ENCODE results near the gene PIM1.
A peak's percentile ranks its signal among the peaks of the same experiment; 100 is the strongest.

Gene PIM1

GRCh38 chr6:37137201-37138090 is 32.5 kb upstream of the PIM1 start:
- DNase-seq (ENCODE audit: low spot score) (peak; percentile 89), FAIRE-seq (no peak)

- DNase-seq (ENCODE audit: low spot score) (no peak), FAIRE-seq (no peak)
These were observed 31.1 kb upstream of the PIM1 start for GRCh38 chr6:37138856-37139229.

GRCh38 chr6:37139230-37139962 is 30.6 kb upstream of the PIM1 start:
- FAIRE-seq (no peak), DNase-seq (ENCODE audit: low spot score) (no peak)

- FAIRE-seq (no peak), DNase-seq (ENCODE audit: low spot score) (no peak)
These were observed 29.8 kb upstream of the PIM1 start for GRCh38 chr6:37140145-37140544.

GRCh38 chr6:37141281-37142049 is 28.5 kb upstream of the PIM1 start:
- no peak for DNase-seq (ENCODE audit: low spot score)

GRCh38 chr6:37142050-37142614 is 27.8 kb upstream of the PIM1 start:
- DNase-seq (ENCODE audit: low spot score) (no peak), FAIRE-seq (no peak)

More at GRCh38 chr6:37141281-37142049, 28.5 kb upstream of the PIM1 start:
- FAIRE-seq: no peak

GRCh38 chr6:37143585-37143984 is 26.4 kb upstream of the PIM1 start:
- FAIRE-seq: no peak
- DNase-seq (ENCODE audit: low spot score): no peak

- FAIRE-seq (no peak), DNase-seq (ENCODE audit: low spot score) (no peak)
These were observed 24.5 kb upstream of the PIM1 start for GRCh38 chr6:37145443-37145842.

- FAIRE-seq: no peak
- DNase-seq (ENCODE audit: low spot score): no peak
These were observed 23.2 kb upstream of the PIM1 start for GRCh38 chr6:37146735-37147157.

- DNase-seq (ENCODE audit: low spot score): no peak
- no peak for FAIRE-seq
These were observed 20.2 kb upstream of the PIM1 start for GRCh38 chr6:37149745-37150144.

- FAIRE-seq (no peak), DNase-seq (ENCODE audit: low spot score) (no peak)
These were observed 19.6 kb upstream of the PIM1 start for GRCh38 chr6:37150314-37150713.

GRCh38 chr6:37155394-37156312 is 14.3 kb upstream of the PIM1 start:
- FAIRE-seq (no peak), DNase-seq (ENCODE audit: low spot score) (no peak)

- no peak for DNase-seq (ENCODE audit: low spot score)
- no peak for FAIRE-seq
These were observed 11.4 kb upstream of the PIM1 start for GRCh38 chr6:37158508-37158907.

GRCh38 chr6:37160922-37161778 is 8.8 kb upstream of the PIM1 start:
- DNase-seq (ENCODE audit: low spot score) (no peak), FAIRE-seq (no peak)

GRCh38 chr6:37162740-37163139 is 7.2 kb upstream of the PIM1 start:
- FAIRE-seq (no peak), DNase-seq (ENCODE audit: low spot score) (no peak)

GRCh38 chr6:37168163-37168758 is 1.7 kb upstream of the PIM1 start:
- DNase-seq (ENCODE audit: low spot score) (no peak), FAIRE-seq (no peak)

GRCh38 chr6:37168811-37169495 is 999 bp upstream of the PIM1 start:
- FAIRE-seq: no peak
- peak; percentile 81 for DNase-seq (ENCODE audit: low spot score)

All from urothelium cell line (cell line).